NT2/D1 (cell line): ENCODE results near the gene FKBP9.
"Not testable (repeated sequence)": the region's sequence is repeated elsewhere in the genome, so short reads cannot be mapped to it uniquely, and the experiment has no call there.

Experiments used
- SUZ12 ChIP-seq: IDR thresholded peaks from 2 replicates; pipeline ENCODE4 v1.6.1; 2011; ENCODE audit not compliant: insufficient read length, insufficient read depth; ENCODE audit errors: extremely low read depth
- YY1 ChIP-seq: IDR thresholded peaks from 2 replicates; pipeline ENCODE4 v1.6.1; 2011; ENCODE audit not compliant: insufficient read length, insufficient read depth
- ZNF274 ChIP-seq: IDR thresholded peaks from 2 replicates; pipeline ENCODE4 v1.6.1; 2011; ENCODE audit warnings: mild to moderate bottlenecking, low read depth, low read length

- not testable (repeated sequence) for TF ChIP-seq SUZ12, ZNF274, YY1
These were observed 30.9 kb downstream of the FKBP9 start for GRCh38 chr7:32988148-32988547.
